HG03442 (cell line): ENCODE measurements around the gene TIMM23.
"Not testable (repeated sequence)": the region's sequence is repeated elsewhere in the genome, so short reads cannot be mapped to it uniquely, and the experiment has no call there.

Source experiments
- ATAC-seq: cut with Tn5 transposase; IDR thresholded peaks from one replicate; pipeline ENCODE4 v1.9.1; 2021; ENCODE audit warnings: mild to moderate bottlenecking, moderate library complexity; ENCODE audit not compliant: unreplicated experiment

TIMM23 gene

GRCh38 chr10:45985590-45985989 is 13.3 kb downstream of the TIMM23 start:
- ATAC-seq: not testable (repeated sequence)

DNA sequence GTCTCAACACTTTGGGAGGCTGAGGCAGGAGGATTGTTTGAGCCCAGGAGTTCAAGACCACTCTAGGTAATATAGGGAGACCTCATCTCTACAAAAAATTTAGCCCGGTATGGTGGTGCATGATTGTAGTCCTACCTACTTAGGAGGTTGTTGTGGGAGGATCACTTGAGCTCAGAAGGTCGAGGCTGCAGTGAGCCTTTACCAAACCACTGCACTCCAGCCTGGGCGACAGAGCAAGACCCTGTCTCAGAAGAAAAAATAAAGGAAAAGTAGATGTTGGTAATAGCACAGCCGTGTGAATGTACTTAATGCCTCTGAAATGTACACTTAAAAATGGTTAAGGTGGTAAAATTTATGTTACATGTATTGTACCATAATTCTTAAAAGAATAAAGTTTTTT is 25.3 kb downstream of the TIMM23 start:
- ATAC-seq: no peak

DNA sequence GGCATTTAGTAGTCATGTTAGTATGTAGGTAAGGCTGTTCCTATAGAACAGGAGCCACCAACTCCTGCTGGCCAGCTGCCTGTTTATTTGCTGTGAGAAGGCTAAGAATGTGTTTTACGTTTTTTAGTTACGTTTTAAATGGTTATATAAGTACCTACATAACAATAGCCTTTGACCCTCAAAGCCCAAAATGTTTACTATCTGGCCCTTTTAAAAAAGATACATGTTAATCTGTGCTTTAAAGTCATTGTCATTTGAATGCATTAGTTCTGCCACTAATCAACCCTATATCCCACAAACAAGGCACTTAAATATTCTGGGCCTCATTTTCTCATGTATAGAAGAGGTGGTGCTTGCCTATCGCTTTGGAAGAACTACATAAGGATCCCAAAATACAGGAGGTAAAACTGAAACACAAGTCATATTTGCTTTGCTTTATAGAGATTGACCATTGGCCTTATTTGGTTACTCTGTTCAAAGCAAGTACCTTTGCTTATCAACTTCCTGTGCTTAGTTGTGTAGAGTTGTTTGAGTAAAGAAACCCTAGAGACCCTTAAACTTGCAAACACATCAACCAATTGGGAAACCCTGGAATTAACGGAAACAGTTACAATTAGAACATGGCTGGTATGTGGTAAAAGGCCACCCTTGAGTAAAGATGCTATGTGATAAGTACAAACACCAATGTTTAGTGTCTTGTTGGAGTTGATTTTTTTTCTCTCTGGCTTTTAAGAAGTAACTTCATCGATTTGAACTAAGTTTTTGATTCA is 25.9 kb downstream of the TIMM23 start:
- no peak for ATAC-seq

DNA sequence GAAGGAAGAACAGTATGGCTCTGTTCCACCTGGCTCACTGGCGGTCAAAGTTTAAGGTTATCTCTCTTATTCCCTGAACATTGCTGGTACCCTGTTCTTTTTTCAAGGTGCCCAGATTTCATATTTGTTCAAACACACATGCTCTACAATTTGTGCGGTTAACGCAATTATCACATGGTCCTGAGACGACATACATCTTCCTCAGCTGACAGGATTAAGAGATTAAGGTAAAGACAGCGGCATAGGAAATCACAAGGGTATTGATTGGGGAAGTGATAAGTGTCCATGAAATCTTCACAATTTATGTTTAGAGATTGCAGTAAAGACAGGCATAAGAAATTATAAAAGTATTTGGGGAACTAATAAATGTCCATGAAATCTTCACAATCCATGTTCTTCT is 27.7 kb downstream of the TIMM23 start:
- ATAC-seq: not testable (repeated sequence)

DNA sequence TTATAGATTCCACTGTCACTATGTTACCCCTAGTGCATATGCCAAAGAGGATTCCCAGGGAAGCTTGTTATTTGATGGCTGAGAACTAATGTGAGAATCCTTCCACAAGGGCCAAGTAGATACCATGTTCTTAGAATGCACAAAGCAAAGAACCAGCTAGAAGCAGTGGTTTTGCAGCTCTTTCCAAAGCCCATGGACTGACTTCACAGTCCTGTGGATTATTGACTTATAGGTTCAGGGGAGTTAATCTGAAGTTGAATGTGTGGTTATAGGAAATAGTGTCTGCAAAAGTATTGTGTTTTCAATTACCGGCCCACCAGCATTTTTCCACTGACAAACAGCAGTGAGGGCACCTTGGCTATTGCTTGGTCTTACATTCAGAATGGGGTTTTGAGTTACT is 28.2 kb downstream of the TIMM23 start:
- no peak for ATAC-seq

DNA sequence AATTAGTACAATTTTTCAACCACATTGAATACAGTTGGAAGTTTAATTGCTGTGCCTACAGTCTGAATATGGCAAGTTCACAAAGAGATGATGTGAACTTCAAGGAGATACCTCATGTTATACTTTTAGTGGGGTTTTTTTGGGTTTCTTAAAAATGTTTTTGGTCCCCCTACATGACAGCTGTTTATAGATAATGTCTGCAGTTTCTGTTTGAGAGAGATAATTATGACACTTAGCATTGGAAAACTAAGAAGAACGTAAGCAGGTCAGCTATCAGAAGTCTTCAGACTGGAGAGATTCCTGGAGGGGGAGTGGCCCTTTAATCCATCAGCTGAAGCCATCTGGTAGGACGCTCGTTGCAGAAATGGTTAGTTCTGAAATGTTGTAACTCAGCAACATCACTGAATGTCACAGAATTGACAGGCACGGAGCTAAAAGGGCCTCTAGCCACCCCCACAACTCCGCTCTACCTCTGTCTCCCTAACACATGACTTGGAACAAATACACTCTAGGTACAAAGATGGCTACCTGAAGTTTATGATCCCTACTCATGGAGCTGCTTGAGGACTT is 29.0 kb downstream of the TIMM23 start:
- no peak for ATAC-seq

GRCh38 chr10:46002189-46002687 is 29.9 kb downstream of the TIMM23 start:
- not testable (repeated sequence) for ATAC-seq

DNA sequence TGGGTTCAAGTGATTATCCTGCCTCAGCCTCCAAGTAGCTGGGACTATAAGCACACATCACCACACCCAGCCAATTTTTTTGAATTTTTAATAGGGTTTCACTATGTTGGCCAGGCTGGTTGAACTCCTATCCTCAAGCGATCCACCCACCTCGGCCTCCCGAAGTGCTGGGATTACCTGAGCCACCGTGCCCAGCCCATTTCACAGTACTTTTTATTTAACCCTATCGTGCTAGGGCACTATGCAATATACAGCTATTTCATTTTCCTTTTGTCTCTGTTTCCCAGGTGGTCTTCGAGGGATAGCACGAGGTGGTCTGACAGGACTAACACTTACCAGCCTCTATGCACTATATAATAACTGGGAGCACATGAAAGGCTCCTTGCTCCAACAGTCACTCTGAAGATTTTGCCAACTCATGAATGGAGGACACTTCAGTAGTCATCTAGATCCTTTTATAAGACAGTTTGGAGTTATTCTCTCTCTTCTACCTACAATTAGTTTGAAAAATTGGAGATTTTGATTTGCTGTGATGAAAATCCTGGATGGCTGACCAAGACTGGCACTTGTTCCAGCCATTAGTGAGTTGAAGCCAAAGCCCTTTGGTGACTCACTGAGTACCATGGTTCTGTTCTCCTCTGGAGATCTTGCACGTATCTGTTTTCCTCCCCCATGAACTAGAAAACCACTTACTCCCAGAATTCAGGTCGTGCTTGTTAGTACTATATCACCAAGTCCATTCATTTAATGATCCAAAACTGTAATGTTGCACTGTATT is 30.8 kb downstream of the TIMM23 start:
- no peak for ATAC-seq

DNA sequence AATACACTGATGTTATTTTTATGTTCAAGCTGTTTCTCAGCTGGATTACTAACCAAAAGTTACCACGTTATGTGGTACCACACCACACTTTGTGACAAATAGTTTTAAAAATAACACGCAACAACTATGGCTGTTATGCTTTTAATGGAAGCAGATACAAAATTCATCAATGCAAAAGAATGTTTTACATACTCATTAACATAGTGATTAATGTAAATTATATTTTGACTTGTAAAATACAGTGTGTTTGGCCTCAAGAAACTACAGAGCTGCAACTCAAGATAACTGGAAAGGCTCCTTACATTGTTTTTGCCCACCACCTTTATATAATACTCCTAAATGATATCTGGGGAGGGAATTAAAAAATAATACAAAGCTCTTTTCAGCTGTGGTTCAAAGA is 32.7 kb downstream of the TIMM23 start:
- ATAC-seq: no peak

GRCh38 chr10:46005383-46005782 is 33.1 kb downstream of the TIMM23 start:
- ATAC-seq: no peak

- no peak for ATAC-seq
Measured at GRCh38 chr10:46006219-46006618, 33.9 kb downstream of the TIMM23 start.

DNA sequence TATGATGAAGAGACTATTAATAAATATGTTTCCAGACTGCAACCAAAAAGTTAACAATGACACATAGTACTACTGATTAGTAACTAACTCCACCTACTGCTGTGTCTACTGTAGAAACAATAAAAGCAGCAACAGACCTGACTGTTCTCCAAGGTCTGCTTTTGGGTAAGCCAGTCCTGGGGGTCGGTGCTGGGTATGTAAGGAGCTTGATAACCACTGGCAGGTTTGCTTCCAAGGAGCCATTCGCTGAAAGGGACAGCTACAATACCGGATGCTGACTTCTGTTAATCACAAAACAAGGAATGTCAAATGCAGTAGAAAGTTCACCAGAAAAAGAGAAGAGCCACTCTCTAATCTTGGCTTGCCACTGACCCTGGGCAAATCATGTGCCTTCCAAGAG is 40.5 kb downstream of the TIMM23 start:
- no peak for ATAC-seq

DNA sequence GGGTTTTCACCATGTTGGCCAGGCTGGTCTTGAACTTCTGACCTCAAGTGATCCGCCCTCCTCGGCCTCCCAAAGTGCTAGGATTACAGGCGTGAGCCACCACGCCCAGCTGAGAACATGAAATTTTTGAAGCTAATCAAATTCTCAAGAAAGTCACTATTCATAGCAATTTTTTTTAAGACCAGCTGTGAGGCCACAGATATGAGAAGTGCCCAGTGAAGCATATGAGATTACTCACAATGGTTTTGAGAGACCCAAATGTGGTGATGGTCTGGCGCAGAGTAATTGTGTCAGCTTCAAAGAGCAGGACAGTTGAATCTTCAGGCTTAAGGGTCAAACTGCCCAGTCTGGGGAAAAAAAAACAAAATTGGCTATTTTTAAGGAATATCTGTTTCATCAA is 41.9 kb downstream of the TIMM23 start:
- no peak for ATAC-seq

- ATAC-seq: no peak
Measured at GRCh38 chr10:46014683-46015405, 42.6 kb downstream of the TIMM23 start.

- no peak for ATAC-seq
Measured at GRCh38 chr10:46016190-46016589, 43.9 kb downstream of the TIMM23 start.

DNA sequence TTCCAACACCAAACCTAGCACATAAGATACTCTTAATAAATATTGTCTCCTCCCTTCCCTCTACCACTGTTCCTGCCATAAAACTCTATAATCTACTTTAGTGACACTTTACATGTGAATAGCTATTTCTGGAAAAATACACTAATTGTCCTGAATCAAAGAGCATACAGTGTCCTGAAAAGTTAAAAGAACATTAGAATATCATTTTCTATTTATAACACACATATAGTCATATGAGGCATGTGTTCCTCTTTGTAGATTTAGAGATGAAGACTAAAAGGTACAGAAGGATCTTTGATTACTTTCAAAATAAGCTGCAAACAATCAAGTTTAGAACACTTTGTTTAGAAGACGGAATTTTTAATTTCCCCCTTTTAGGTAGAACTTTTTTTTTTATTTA is 44.5 kb downstream of the TIMM23 start:
- ATAC-seq: no peak

DNA sequence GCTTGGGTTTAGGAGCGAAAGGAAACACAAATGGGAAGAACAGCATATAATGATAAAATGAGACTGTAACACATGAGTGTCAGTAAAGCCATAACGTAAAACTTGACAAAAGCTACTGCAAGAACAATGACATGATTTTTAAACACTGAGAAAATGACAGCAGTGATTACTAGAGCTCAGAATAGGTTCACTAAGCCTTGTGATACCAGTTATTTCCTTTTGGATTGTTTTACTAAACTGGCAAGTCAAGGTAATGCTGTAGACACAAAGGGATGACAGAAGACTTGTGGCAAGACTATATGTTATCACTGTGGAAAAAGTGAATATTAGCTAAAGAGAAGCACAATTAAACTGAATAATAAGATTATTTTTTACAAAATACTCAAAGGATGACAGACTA is 45.4 kb downstream of the TIMM23 start:
- ATAC-seq: no peak

GRCh38 chr10:46018453-46019176 is 46.3 kb downstream of the TIMM23 start:
- no peak for ATAC-seq

- no peak for ATAC-seq
Measured at GRCh38 chr10:46019177-46019528, 46.9 kb downstream of the TIMM23 start.

- no peak for ATAC-seq
Measured at GRCh38 chr10:46019569-46020343, 47.5 kb downstream of the TIMM23 start.
